HG03135 (cell line): ENCODE results near the gene PAXIP1.
A peak's percentile ranks its signal among the peaks of the same experiment; 100 is the strongest.

Source experiments
- ATAC-seq: cut with Tn5 transposase; IDR thresholded peaks from one replicate; pipeline ENCODE4 v1.9.1; 2021; ENCODE audit warnings: mild to moderate bottlenecking, moderate library complexity; ENCODE audit not compliant: unreplicated experiment

The PAXIP1 gene

GRCh38 chr7:154914308-154914995 is 88.5 kb downstream of the PAXIP1 start:
- ATAC-seq: no peak

DNA sequence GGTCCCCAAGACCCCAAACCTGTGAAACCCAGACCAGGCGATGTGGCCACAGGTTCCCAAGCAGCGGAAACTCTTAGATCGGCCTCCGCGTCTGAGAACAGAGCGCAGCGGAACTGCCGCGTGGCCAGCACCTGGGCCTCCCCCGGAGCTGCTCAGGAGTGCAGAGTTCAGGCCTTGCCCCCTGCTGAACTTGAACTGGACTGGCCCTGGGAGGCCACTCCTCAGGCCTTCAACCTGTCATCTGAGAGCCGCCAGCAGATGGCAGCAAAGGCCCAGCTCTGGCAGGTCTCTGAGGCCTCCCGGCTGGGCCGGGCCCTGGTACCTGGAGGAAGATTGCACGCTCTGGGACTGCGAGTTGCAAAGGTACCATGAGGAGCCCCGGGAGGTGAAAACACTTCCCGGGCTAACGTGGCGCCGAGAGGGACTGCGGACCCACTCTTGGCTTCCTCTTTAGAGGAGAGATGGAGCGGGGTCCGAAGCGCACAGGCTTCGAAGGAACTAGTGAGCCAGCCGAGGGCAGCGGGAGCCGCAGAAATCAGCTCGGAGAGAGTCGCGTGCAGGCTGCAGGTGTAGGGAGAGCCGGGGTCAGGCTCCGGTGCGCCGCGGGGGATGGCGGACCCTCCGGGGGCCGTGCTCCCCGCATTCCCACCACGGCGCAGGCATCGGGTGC is 89.2 kb downstream of the PAXIP1 start:
- ATAC-seq: peak; percentile 97

DNA sequence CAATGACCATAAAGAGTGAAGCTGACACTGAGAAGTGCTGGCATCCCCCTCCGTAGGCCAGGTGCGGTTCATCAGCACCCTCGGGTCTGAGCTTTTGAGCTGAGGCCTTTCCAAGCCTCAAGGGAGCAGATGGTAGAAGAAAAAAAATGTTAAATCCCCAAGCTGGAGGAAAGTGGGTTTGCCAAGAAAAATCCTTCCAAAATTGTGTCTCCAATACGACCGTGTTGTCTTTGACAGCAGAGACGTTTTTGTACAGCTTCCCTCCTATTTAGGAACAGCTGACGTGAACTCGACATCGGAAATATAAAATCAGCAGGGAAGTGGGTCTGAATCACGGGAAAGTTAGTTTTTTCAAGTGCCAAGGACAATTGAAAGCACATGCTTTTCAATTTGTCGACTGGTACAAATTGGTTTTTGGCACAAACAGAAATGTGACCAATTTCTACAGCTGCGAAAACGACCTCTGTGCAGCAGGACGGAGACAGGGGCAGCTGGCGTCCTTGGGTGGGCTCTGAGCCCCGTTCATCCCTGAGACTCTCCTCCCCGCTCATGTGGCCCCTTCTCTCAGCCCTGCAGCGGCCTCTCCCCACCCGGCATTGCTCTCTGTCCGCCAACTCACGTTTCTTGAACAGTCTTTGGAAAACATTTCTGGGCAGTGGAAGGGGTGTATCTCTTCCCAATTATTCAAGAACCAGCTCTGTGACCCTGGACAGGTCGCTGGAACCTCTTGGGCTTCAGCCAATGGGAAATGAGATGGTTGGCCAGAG is 89.9 kb downstream of the PAXIP1 start:
- ATAC-seq: no peak

DNA sequence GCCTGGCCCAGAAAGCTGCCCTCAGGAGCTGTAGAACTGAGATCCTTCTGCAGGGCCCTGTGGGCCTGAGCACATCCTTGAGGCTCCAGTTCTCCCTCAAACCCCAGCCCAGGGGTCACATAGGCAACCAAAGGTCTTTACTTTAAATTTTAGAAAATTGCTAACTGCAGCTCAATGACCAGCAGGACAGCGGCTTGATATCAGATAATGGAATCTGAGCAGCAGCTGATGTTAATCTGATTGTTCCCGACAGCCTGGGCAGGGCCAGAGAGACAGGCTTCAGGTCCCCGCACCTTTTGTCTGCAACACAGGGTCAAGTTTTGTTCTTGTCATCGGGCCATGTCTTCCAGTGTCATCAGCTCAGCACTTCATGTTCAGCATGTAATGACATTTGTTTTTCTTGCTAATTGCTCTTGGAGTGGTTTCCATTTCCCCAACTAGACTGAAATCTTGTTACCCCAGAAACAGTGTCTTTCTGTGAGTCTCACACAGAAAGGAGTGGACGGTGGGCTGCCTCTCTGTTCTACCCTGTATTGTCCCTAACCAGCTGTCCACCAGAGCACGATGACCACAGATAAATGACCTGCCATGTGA is 91.0 kb downstream of the PAXIP1 start:
- ATAC-seq: no peak

GRCh38 chr7:154911411-154911810 is 91.5 kb downstream of the PAXIP1 start:
- ATAC-seq: no peak

DNA sequence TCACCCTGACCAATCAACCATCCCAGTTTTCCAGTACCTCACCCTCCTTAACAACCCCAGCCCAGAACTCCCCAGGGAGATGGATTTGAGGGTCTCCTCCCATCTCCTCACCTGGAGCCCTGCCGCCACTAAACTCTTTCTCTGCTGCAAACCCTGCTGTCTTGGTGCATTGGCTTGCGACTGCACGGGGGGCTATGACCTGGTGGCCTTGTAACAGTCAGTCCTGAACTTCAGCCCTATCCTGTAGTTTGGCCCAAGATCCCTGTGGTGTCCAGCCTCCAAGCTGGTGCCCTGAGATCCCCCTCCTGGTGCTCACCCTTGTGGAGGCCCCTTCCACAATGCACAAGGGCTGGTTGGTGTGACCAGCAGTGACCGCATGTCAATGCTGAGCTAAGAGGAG is 91.9 kb downstream of the PAXIP1 start:
- no peak for ATAC-seq

DNA sequence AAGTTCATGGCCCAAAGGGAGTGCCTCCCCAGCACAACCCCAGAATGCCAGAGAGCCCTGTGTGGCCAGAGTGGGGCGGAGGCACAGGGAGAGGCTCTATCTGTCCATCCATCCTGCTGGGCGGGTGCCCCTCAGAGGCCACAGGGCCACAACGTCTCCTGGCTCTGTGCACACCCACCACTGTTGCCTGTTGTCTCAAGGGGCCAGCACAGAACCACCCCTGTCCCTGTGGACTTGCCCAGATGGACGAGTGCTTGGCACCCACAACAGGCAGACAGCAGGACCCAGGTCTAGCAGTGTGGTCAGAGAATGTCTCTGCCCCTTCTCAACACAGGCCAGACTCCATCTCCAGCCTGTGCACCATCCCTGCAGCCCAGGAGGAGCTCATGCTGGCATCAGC is 92.8 kb downstream of the PAXIP1 start:
- ATAC-seq: no peak

GRCh38 chr7:154909241-154910105 is 93.5 kb downstream of the PAXIP1 start:
- ATAC-seq: no peak

- no peak for ATAC-seq
Measured at GRCh38 chr7:154907651-154908620, 95.0 kb downstream of the PAXIP1 start.

GRCh38 chr7:154906736-154907355 is 96.1 kb downstream of the PAXIP1 start:
- no peak for ATAC-seq

- no peak for ATAC-seq
Measured at GRCh38 chr7:154906201-154906600, 96.7 kb downstream of the PAXIP1 start.

DNA sequence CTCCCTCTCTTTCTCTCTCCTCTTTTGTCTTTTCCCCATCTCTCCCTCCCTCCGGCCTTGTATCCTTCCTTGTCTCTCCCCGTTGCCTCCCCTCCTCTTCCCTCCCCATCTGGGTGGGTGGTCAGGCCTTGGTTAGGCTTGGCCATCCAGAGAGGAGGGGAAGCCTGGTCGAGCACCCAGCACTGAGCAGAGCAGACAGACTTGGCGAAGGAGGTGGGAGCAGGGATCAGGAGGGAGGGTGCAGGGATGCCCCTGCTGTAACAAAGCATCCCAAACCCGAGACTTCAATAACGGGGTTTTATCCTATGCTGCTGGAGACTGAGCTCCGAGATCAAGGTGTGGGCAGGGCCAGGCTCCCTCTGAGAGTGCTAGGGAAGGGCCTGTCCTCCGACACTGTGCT is 97.3 kb downstream of the PAXIP1 start:
- ATAC-seq: no peak

DNA sequence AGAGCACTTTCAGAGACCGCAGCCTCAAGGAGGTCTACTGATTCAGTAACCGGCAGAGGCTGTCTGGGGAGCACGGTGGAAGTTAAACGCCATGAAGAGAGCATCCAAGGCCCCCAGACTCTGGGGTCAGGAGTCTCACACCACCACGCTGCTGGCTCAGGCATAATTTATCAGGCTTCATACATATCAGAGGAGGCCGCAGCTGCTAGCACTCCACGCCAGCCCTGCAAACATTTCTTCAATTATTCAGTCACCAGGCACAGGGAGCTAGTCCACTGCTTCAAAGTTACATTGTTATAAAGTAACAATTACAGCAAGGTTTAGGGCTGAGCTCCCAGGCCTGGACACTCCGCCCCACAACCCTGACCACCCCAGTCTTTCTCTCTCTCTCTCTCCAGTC is 97.8 kb downstream of the PAXIP1 start:
- ATAC-seq: no peak

GRCh38 chr7:154903083-154903731 is 99.7 kb downstream of the PAXIP1 start:
- no peak for ATAC-seq

DNA sequence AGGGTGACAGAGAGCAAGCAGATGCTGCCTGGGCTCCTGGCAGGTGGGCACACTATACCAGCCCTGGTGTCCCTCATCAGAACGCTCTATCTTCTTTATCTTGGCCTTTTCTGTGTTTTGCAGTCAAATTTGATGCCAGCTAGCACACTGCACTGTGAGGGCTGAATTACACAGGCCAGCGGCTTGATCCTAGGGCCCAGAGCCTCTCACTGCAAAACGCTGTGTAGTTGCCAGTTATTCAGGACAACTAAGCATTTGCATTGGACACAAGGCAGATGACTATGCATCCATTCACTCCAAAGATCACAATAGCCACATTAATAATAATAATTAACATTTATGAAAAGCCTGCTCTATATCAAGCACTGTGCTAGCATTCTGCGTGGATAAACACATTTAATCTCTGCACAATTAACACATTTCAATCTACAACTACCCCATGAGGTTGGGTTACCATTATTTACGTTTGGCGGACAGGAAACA is 100.3 kb downstream of the PAXIP1 start:
- no peak for ATAC-seq

- no peak for ATAC-seq
Measured at GRCh38 chr7:154899862-154900261, 103.1 kb downstream of the PAXIP1 start.

GRCh38 chr7:154898973-154899855 is 103.7 kb downstream of the PAXIP1 start:
- no peak for ATAC-seq
